ENCODE data around the gene CASP7.

DNA sequence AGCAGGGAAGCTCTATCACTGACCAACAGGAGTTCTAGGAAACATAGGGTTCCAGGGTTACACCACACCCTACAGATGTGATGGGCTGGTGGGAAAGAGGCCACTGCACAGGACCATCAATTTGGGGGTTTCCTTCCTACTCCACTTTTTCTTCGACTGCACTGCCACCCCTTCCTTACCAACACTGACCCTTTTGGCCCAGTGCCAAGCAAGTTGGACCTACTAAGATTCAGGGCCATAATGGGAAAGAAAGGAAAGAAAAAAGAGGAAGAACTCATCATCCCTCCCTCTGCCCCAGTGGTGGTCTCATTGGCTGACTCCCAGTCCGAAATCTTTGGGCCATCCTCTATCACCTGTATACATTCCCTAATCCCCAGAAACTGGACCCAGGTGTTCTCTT, 65.7 kb downstream of the CASP7 start:
- TF ChIP-seq ATF3 (CRISPR knock-in tag; conservative IDR thresholded peaks at IDR 0.05): no peak
- TF ChIP-seq ELF4 (CRISPR knock-in tag; IDR thresholded peaks at IDR 0.05; ENCODE audit: low read depth): no peak
- no peak for TF ChIP-seq CTCF (IDR thresholded peaks at IDR 0.05)
- TF ChIP-seq, protein P1, sequence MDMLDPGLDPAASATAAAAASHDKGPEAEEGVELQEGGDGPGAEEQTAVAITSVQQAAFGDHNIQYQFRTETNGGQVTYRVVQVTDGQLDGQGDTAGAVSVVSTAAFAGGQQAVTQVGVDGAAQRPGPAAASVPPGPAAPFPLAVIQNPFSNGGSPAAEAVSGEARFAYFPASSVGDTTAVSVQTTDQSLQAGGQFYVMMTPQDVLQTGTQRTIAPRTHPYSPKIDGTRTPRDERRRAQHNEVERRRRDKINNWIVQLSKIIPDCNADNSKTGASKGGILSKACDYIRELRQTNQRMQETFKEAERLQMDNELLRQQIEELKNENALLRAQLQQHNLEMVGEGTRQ (CRISPR knock-in tag; IDR thresholded peaks at IDR 0.05): no peak
- no peak for TF ChIP-seq FOXJ3 (CRISPR knock-in tag; IDR thresholded peaks at IDR 0.05; ENCODE audit: borderline replicate concordance)
- no peak for TF ChIP-seq TEAD4 (CRISPR knock-in tag; IDR thresholded peaks at IDR 0.05)
